ENCODE measurements around the gene NSUN4.
"Not testable (repeated sequence)": the region's sequence is repeated elsewhere in the genome, so short reads cannot be mapped to it uniquely, and the experiment has no call there.

NSUN4 gene

GRCh38 chr1:46309401-46310159, 31.0 kb upstream of the NSUN4 start:
- DNase-seq (ENCODE audit: extremely low spot score) = no peak
- ChIA-PET POLR2A (no interaction called here), CTCF (interaction anchor here (1.0 to 2.1 kb wide), 3 partner anchors 8 to 39 kb away, joined by 3 to 14 read pairs (median 3); no protein-coding TSS in a partner anchor)
- no peak for TF ChIP-seq CTCF (IDR thresholded peaks at IDR 0.05; ENCODE audit: control extremely low read depth, extremely low read depth, low read depth, missing control alignments)

GRCh38 chr1:46310321-46310720, 30.3 kb upstream of the NSUN4 start:
- CTCF ChIA-PET = interaction anchor here (1.0 kb wide), 1 partner anchor 7 kb away, joined by 3 read pairs; no protein-coding TSS in a partner anchor
- no peak for TF ChIP-seq CTCF (IDR thresholded peaks at IDR 0.05; ENCODE audit: control extremely low read depth, extremely low read depth, low read depth, missing control alignments)
- POLR2A ChIA-PET = interaction anchor here (0.9 kb wide), 1 partner anchor 18 kb away, joined by 3 read pairs; no protein-coding TSS in a partner anchor
- no peak for DNase-seq (ENCODE audit: extremely low spot score)

- CTCF ChIA-PET = interaction anchor here (0.7 to 3.2 kb wide), 3 partner anchors 10 to 32 kb away, joined by 3 to 11 read pairs (median 5); no protein-coding TSS in a partner anchor
- no peak for TF ChIP-seq CTCF (IDR thresholded peaks at IDR 0.05; ENCODE audit: control extremely low read depth, extremely low read depth, low read depth, missing control alignments)
- DNase-seq (ENCODE audit: extremely low spot score) = no peak
- POLR2A ChIA-PET = no interaction called here
Observed at GRCh38 chr1:46315669-46316403, 24.8 kb upstream of the NSUN4 start.

GRCh38 chr1:46317323-46317722, 23.3 kb upstream of the NSUN4 start:
- no peak for TF ChIP-seq CTCF (IDR thresholded peaks at IDR 0.05; ENCODE audit: control extremely low read depth, extremely low read depth, low read depth, missing control alignments)
- ChIA-PET CTCF (interaction anchor here (0.7 to 4.4 kb wide), 7 partner anchors 8 to 30 kb away, joined by 3 to 18 read pairs (median 9); partner anchors contain the start of genes LRRC41 and UQCRH), POLR2A (interaction anchor here (0.7 kb wide), 1 partner anchor 350 kb away, joined by 3 read pairs; no protein-coding TSS in a partner anchor)
- DNase-seq (ENCODE audit: extremely low spot score) = no peak

- ChIA-PET POLR2A (interaction anchor here (1.7 kb wide), 1 partner anchor 14 kb away, joined by 7 read pairs; no protein-coding TSS in a partner anchor), CTCF (interaction anchor here (0.6 to 4.4 kb wide), 4 partner anchors 10 to 16 kb away, joined by 3 to 18 read pairs (median 7); partner anchors contain the start of genes LRRC41 and UQCRH)
- not testable (repeated sequence) for DNase-seq (ENCODE audit: extremely low spot score)
Observed at GRCh38 chr1:46319301-46319700, 21.3 kb upstream of the NSUN4 start.

GRCh38 chr1:46319960-46320914, 20.4 kb upstream of the NSUN4 start:
- DNase-seq (ENCODE audit: extremely low spot score) = not testable (repeated sequence)
- CTCF ChIA-PET = interaction anchor here (1.1 to 4.4 kb wide), 3 partner anchors 9 to 17 kb away, joined by 4 to 18 read pairs (median 10); partner anchors contain the start of genes LRRC41 and UQCRH
- POLR2A ChIA-PET = interaction anchor here (1.7 kb wide), 1 partner anchor 13 kb away, joined by 7 read pairs; no protein-coding TSS in a partner anchor

GRCh38 chr1:46322191-46322590, 18.4 kb upstream of the NSUN4 start:
- POLR2A ChIA-PET = interaction anchor here (0.6 kb wide), 1 partner anchor 160 kb away, joined by 6 read pairs; no protein-coding TSS in a partner anchor
- CTCF ChIA-PET; DNase-seq (ENCODE audit: extremely low spot score): not testable (repeated sequence)

GRCh38 chr1:46325285-46326076, 15.1 kb upstream of the NSUN4 start:
- CTCF ChIA-PET = interaction anchor here (1.1 to 1.7 kb wide), 3 partner anchors 11 to 22 kb away, joined by 5 to 9 read pairs (median 5); partner anchors contain the start of gene NSUN4
- DNase-seq (ENCODE audit: extremely low spot score); POLR2A ChIA-PET: not testable (repeated sequence)

- ChIA-PET POLR2A (interaction anchor here (1.1 kb wide), 1 partner anchor 18 kb away, joined by 3 read pairs; no protein-coding TSS in a partner anchor), CTCF (interaction anchor here (1.3 to 2.5 kb wide), 5 partner anchors 9 to 20 kb away, joined by 3 to 13 read pairs (median 5); partner anchors contain the start of gene NSUN4)
- DNase-seq (ENCODE audit: extremely low spot score) = not testable (repeated sequence)
Observed at GRCh38 chr1:46328182-46328581, 12.4 kb upstream of the NSUN4 start.

GRCh38 chr1:46329807-46330206, 10.8 kb upstream of the NSUN4 start:
- POLR2A ChIA-PET; DNase-seq (ENCODE audit: extremely low spot score): not testable (repeated sequence)
- CTCF ChIA-PET = interaction anchor here (1.4 to 2.5 kb wide), 4 partner anchors 10 to 18 kb away, joined by 3 to 13 read pairs (median 8); partner anchors contain the start of gene NSUN4

Data from GM10248 (cell line).